ENCODE data around the gene GPR152.

DNA sequence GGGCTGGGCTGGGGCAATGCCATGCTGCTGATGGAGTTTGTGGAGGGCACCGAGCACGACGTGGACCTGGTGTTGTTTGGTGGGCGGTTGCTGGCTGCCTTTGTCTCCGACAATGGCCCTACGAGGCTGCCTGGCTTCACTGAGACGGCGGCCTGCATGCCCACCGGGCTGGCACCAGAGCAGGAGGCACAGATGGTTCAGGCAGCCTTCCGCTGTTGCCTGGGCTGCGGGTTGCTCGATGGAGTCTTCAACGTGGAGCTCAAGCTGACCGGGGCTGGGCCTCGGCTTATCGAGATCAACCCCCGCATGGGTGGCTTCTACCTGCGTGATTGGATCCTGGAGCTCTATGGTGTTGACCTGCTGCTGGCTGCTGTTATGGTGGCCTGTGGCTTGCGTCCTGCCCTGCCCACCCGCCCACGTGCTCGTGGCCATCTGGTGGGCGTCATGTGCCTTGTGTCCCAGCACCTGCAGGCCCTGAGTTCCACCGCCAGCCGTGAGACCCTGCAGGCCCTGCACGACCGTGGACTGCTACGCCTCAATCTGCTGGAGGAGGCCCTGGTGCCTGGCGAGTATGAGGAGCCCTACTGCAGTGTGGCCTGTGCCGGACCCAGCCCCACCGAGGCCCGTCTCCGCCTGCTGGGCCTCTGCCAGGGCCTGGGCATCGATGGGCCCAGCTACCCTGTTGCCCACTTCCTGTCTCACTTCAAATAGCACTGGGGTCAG, 28.5 kb downstream of the GPR152 start:
- TF ChIP-seq, protein P1, sequence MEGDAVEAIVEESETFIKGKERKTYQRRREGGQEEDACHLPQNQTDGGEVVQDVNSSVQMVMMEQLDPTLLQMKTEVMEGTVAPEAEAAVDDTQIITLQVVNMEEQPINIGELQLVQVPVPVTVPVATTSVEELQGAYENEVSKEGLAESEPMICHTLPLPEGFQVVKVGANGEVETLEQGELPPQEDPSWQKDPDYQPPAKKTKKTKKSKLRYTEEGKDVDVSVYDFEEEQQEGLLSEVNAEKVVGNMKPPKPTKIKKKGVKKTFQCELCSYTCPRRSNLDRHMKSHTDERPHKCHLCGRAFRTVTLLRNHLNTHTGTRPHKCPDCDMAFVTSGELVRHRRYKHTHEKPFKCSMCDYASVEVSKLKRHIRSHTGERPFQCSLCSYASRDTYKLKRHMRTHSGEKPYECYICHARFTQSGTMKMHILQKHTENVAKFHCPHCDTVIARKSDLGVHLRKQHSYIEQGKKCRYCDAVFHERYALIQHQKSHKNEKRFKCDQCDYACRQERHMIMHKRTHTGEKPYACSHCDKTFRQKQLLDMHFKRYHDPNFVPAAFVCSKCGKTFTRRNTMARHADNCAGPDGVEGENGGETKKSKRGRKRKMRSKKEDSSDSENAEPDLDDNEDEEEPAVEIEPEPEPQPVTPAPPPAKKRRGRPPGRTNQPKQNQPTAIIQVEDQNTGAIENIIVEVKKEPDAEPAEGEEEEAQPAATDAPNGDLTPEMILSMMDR (IDR thresholded peaks at IDR 0.05), result no peak
- no peak for TF ChIP-seq POLR2A (IDR thresholded peaks at IDR 0.05)
